SKM-1 (cell line): ENCODE measurements around the gene UCN3.
A peak's percentile ranks its signal among the peaks of the same experiment; 100 is the strongest.
"Not testable (repeated sequence)": the region's sequence is repeated elsewhere in the genome, so short reads cannot be mapped to it uniquely, and the experiment has no call there.

Experiments used
- DNase-seq: peaks from one replicate; lab custom pipeline; 2025; ENCODE audit not compliant: unreplicated experiment; lab: John Stamatoyannopoulos, UW

The UCN3 gene

DNA sequence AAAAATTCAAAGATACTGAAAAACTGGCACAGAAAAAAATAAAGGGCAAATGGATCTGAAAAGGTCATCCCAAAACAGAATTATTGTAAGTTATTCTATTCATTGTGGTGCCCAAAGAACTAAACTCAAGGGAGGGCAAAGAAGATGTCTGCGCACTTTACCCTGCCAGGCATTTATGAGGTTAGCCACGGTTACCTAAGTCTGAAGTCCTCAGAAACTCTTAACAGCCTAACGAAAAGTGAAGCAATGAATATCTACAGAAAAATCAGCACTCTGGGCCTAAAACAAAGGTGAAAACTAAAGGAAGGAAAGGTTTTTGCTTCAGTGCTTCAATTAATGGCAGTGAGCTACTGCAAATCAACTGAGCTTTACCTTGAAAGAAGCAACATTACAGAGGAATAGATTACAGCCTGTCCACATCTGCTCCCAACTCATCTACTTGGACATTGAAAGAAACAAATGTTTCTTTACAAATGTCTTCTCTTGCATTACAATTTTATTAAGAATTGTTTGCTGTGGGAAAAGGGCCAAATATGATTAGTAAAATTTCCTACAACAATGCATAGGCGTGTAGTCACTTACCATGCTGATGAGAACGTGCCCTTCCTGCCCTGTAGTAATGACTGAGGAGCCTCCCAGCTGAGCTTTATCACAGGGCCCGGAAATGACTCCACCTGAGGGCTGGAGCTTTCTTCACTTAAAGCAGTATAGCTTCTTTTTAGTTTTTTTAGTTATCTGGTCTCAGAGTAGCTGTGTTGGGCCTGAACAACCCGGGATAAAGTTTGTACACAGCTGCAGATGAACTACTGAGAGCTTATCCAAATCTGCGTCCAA lies 39.7 kb downstream of the UCN3 start, which contains the start of gene TUBAL3:
Gene TUBAL3 (minus strand): TSS at position 621 of the 834 bp plus-strand sequence. CDS start 36 bp downstream, at position 585.
- no peak for DNase-seq

DNA sequence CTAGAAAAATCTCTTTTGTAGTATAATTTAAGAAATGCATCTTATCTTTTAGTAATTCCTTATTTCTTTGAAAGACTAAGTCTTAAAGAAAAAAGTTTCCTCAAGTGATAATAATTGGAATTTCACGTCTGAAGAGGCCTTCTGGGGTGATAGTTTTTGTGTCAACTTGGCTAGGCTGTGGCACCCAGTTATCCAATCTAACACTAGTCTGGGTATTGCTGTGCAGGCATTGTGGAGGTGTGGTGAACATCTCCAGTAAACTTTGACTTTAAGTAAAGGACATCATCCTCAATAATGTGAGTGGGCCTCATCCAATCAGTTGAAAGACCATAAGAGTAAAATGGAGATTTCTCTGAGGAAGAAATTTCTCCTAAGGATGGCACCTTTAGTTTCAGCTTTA lies 42.2 kb downstream of the UCN3 start:
- DNase-seq = no peak

DNA sequence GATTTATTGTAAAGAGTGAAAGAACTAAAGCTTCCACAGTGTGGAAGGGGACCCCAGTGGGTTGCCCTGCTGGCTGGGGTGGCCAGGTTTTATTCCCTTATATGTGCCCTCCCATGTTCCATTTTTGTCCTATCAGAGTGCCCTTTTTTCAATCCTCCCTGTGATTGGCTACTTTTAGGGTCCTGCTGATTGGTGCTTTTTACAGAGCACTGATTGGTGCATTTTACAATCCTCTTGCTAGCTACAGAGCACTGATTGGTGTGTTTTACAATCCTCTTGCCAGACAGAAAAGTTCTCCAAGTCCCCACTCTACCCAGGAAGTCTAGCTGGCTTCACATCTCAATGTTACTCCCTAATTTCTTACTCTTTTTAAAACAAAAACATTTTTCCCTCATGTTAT lies 46.0 kb downstream of the UCN3 start:
- DNase-seq = not testable (repeated sequence)

DNA sequence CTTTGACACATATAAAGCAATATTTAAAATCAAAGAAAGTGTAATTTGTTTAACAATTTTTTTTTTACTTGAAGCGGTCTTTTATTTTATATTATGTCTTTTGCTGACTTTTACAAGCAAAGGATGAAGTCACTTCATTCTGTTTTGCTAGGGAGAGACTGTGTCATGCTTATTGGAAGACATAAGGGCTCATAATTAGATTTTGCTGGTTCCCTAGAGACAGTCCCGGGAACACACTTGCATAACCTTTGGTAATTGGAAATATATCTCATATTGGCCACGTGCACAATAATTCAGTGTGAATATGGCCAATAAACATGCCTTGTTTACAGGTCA lies 47.1 kb downstream of the UCN3 start:
- DNase-seq = no peak

- DNase-seq = peak; percentile 32
Observed at GRCh38 chr10:5412277-5412941, 47.6 kb downstream of the UCN3 start, which contains the start of gene NET1. Gene NET1 (plus strand): TSS chr10:5412557. CDS start chr10:5412693, 136 bp downstream.

GRCh38 chr10:5413012-5413938 lies 48.5 kb downstream of the UCN3 start:
- no peak for DNase-seq

- DNase-seq = no peak
Observed at GRCh38 chr10:5416981-5417380, 52.2 kb downstream of the UCN3 start.

GRCh38 chr10:5418584-5418983 lies 53.8 kb downstream of the UCN3 start:
- DNase-seq = no peak

GRCh38 chr10:5419466-5420094 lies 54.8 kb downstream of the UCN3 start:
- no peak for DNase-seq

DNA sequence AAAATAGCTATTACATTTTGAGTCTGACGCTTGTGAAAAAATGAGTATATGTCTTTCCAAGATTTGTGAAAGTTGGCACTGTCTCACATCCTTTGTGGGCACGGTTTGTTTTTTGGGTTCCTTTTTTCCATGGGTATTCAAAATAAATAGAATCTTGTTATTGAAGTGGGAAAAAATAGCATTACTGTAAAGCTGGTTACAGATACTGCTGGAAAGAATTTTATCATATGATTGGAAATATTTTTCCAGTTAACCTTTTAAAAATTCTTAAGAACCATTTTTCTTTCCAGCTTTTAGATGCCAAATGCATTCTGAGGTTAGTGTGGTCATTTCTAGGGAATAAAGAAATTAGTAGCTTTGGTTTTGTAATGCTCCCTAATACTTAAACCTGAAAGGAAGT lies 59.0 kb downstream of the UCN3 start:
- DNase-seq = no peak
